HG02678 (cell line): Measurements from ENCODE around the gene ZNF446.
"Not testable (repeated sequence)": the region's sequence is repeated elsewhere in the genome, so short reads cannot be mapped to it uniquely, and the experiment has no call there.

Experiments used
- ATAC-seq: cut with Tn5 transposase; IDR thresholded peaks from one replicate; pipeline ENCODE4 v1.9.1; 2021; ENCODE audit warnings: mild to moderate bottlenecking, moderate library complexity; ENCODE audit not compliant: unreplicated experiment

Gene ZNF446

DNA sequence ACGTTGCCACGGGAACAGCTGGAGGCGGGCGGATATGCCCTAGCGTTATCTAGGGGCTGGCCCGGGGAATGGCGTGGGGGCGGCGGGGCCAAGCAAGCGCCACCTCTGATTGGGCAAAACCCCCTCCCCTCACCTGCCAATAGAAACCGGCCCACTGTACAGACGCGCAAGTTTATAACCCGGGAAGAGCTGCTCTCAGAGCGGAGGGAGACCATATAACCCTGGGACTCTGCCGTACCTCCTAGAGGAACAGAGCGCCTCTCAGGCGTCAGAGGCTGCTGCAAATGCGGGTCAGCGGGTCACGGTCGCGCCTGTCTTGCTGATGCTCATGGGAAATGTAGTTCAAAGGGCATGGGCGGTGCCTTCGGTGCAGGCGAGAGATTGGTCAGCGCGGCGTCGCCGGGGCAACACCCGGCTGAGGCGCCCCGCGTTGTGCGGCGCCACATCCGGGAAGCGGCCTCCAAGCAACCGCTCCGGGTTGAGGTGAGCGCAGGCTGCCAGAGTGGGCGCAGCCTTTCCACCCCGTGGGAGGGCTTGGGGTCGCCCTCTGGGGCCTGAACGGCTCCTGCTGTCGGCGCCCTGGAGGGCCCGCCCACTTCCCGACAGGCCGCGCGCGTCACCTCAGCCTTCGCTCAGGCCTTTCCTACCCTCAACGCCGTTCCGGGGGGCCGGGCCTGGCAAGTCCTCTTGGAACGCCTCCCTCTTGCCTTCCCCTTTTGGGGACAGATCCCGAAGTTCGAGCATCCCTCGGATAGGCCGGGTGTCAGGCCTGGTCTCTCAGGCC lies at the start of gene ZNF446:
TSS of gene ZNF446 (plus strand) at position 639 of the 784 bp plus-strand sequence. CDS start 867 bp downstream, outside the sequence.
- ATAC-seq = peak; percentile 86

- ATAC-seq = no peak
Observed at GRCh38 chr19:58428617-58429016, 47.5 kb upstream of the ZNF446 start.

DNA sequence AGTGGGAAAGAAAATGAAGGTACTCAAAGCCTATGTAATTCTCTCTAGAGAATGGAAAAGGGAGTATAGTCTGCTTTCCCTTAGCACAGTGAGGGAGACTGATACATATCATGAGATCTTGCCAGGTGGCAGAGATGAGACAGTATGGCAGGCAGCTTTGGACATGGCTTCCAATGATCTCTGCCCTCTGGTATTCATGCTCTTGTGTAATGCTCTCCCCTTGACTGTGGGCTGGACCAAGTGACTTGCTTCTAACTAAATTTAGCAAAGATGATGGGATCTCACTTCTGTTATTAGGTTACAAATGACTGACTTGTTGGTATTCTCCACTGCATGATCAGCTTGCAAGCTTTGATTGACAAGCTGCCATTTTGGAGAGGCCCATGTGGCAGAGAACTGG lies 46.4 kb upstream of the ZNF446 start:
- no peak for ATAC-seq

DNA sequence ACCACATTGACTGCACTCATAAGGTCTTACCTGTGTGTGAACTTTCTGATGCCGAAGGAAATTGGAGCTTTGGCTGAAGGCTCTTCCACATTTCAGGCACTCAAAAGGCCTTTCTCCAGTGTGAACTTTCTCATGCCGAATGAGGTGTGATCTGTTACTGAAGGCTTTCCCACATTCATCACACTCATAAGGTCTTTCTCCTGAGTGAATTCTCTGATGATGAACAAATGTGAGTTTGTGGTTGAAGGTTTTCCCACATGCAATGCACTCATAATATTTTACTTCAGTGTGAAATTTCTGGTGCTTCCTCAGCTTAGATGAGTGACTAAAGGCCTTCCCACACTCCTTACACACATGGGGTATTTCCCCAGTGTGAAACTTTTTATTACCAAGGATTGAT lies 41.9 kb upstream of the ZNF446 start:
- ATAC-seq = no peak

DNA sequence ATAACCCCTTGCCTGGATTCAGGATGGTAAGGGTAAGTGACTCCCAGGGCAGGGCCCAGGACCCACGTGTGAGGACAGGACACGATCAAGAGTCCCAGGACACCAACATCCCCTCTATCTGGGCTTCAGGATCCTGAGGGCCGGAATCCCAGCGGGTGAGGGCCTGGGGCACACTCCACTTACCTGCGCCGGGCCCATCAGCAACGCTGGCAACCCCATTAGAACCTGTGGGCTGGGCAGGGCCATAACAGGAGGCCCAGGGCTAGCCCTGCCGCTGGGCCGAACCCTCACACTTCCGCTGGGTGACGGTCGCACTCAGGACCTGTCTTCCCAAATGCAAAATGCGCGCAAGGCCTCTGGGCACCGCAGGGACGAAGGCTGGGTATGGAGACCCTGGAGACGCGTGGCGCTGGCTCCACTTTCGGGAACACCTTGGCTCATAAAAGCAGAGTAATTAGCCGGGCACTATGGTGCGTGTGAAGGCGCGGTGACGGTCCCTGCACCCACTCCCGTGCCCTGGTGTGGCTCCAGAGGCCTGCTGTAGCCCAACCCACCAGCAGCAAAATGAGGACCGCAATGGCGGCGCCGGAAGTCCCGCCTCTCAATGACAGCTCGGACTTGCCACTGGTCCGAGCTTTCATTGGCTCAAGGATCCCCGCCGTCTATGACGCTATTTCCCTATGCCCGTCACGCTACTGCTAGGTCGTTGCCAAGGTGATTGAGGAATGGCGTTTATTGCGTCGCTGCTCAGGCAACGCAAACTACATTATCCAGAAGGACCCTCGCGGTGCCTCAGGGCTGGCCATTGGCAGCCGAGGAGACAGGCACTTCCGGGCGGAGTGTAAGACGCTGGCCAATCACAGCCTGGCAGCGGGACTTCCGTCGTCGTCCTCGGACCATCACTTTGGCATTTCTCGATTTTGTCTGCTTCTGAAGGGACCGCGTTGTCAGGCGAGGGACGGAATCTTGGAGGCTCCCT lies 36.3 kb upstream of the ZNF446 start, which contains the start of gene ZNF132:
TSS of gene ZNF132 (minus strand) at position 578 of the 979 bp plus-strand sequence. CDS start at position 246, 332 bp downstream.
- peak; percentile 95 for ATAC-seq

DNA sequence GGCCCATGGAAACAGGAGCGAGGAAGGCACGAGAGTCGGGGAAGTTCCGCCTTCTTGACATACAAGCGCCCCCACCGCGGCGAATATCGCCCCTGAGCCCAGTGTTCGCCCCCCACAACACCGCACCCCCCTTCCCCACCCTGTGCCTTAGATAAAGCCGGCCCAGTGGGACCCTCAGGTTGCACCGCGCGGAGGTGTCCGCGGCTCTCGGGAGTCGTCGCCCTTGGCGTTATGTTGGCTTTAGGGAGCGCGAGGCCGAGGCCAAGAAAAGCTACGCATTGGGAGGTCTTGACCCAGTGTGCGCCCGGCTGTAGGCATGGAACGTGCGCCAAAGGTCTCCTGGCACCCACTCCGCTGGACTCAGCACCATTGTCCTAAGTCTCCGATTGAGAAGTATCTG lies 35.6 kb upstream of the ZNF446 start:
- no peak for ATAC-seq

DNA sequence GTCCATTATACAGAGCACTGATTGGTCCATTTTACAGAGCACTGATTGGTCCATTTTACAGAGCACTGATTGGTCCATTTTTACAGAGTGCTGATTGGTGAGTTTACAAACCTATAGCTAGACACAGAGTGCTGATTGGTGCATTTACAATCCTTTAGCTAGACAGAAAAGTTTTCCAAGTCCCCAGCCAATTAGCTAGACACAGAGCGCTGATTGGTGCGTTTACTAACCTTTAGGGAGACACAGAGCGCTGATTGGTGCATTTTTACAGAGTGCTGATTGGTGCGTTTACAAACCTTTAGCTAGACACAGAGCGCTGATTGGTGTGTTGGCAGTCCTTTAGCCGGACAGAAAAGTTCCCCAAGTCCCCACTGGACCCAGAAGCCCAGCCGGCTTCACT lies 33.2 kb upstream of the ZNF446 start:
- not testable (repeated sequence) for ATAC-seq

GRCh38 chr19:58448860-58449259 lies 27.3 kb upstream of the ZNF446 start:
- not testable (repeated sequence) for ATAC-seq

- ATAC-seq = not testable (repeated sequence)
Observed at GRCh38 chr19:58449980-58450379, 26.2 kb upstream of the ZNF446 start.

DNA sequence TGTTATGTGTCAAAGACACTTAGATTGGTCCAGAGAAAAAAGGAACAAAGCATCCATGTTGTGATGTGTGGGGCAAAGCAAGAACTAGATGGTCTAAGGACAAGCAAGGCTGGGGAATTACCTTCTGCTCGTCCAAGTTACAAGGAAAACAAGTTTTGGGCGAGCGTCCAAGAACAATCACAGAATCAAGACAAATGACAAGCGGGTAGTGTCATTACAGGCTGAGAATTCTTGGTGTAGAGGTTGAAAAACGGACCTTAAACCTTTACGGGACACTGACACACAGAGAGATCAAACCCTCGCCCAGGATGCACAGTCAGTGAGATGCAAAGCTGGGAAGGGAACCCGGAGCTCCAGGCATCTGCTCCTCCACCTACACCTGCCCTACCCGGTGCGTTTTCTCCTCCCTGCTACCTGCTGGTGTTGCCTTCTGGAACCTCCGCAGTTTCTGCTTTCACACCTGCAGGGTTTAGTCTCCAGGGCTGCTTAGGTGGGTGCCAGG lies 25.2 kb upstream of the ZNF446 start:
- peak; percentile 4 for ATAC-seq

- peak; percentile 98 for ATAC-seq
Observed at GRCh38 chr19:58451358-58452101, 24.6 kb upstream of the ZNF446 start, which contains the start of gene ZNF324B. ZNF324B (plus strand) TSS chr19:58451622; CDS start chr19:58453702, 2,080 bp downstream.

- ATAC-seq = no peak
Observed at GRCh38 chr19:58453743-58454142, 22.4 kb upstream of the ZNF446 start.

DNA sequence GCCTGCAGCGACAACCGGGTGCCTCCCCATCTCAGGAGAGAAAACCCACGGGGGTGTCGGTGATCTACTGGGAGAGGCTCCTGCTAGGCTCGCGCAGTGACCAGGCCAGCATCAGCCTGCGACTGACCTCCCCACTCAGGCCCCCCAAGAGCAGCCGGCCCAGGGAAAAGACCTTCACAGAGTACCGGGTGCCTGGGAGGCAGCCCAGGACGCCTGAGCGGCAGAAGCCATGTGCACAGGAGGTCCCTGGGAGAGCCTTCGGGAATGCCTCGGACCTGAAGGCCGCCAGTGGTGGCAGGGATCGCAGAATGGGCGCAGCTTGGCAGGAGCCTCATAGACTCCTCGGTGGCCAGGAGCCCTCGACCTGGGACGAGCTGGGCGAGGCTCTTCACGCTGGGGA lies 20.8 kb upstream of the ZNF446 start:
- no peak for ATAC-seq

DNA sequence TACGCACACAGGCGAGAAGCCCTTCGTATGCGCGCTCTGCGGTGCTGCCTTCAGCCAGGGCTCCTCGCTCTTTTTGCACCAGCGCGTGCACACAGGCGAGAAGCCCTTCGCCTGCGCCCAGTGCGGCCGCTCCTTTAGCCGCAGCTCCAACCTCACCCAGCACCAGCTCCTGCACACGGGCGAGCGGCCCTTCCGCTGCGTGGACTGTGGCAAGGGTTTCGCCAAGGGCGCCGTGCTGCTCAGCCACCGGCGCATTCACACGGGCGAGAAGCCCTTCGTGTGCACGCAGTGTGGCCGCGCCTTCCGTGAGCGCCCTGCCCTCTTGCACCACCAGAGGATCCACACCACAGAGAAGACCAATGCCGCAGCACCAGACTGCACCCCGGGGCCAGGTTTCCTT lies 20.0 kb upstream of the ZNF446 start:
- no peak for ATAC-seq

- no peak for ATAC-seq
Observed at GRCh38 chr19:58460039-58460438, 16.1 kb upstream of the ZNF446 start.

- ATAC-seq = no peak
Observed at GRCh38 chr19:58466089-58466759, 9.9 kb upstream of the ZNF446 start.

GRCh38 chr19:58466760-58467589 lies 9.2 kb upstream of the ZNF446 start, which contains the start of gene ZNF324:
ZNF324 (plus strand) TSS chr19:58467080; CDS start chr19:58469186, 2,106 bp downstream.
- peak; percentile 95 for ATAC-seq

DNA sequence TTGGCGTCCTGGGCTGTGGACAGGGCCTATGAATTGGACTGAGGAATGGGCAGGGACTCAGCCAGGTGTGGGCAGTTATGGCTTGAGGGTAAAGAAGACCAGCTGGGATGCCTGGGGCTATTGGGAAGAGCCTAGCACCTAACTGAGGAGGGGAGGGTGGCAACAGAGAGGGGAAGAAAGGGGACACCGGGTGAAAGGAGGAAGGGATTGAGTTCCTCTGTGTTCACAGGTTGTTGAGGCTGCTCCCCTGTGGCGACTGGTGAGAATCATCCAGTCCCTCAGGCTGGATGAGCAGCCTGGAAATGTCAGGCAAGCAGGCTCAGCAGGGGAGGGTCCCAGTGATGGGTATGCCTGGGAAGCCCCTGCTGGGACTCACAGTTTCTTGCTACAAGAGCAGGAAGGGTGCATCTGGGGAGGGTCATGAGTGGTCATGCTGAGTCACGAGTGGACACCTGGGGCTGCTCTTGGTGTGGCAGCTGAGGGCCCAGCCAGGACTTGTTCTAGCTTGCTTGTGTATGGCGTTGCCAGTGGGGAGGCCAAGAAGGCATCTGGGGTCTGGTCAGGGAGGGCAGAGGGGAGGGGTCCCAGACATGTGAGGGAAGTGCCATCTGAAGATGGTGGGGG lies 7.8 kb upstream of the ZNF446 start:
- ATAC-seq = no peak
